ENCODE measurements around the gene CERKL. TPM values are rescaled to one million over a fixed set of nuclear protein-coding genes. Genes with fewer than 3 reads are reported as not detected.

CERKL gene
- total RNA-seq, 2 experiments from 2014 or later, result not detected

GRCh38 chr2:181585732-181586131, 71.2 kb downstream of the CERKL start:
- Histone ChIP-seq H4K20me1 (ENCODE audit: insufficient read depth, low read length) (no peaks in the 10 kb centered on the region), H2AFZ (ENCODE audit: low read length) (no peak overlapping the region; the same call in 1 of the 2 replicates), H3K9me3 (ENCODE audit: low read length) (no peaks in the 10 kb centered on the region), H3K4me2 (ENCODE audit: low read length) (peak overlapping the region; percentile 61), H3K36me3 (ENCODE audit: insufficient read depth, low read length) (no peaks in the 10 kb centered on the region), H3K4me1 (ENCODE audit: insufficient read depth, low read length, poor library complexity, severe bottlenecking) (peaks cover 18% of the 10 kb centered on the region), H3K27ac (ENCODE audit: low read depth, low read length, poor library complexity, severe bottlenecking) (no peak overlapping the region), H3K4me3 (ENCODE audit: low read depth, low read length, poor library complexity, severe bottlenecking) (no peak overlapping the region), H3K9me2 (ENCODE audit: insufficient read depth, low read length) (no peaks in the 10 kb centered on the region), H3K79me2 (ENCODE audit: insufficient read depth, low read depth, low read length) (no peaks in the 10 kb centered on the region)
- TF ChIP-seq EZH2phosphoT487 (IDR thresholded peaks at IDR 0.05; ENCODE audit: borderline replicate concordance, low read depth, low read length), result no peak
- TF ChIP-seq CTCF (conservative IDR thresholded peaks at IDR 0.05; ENCODE audit: low read length), result no peak
- peak; percentile 2 for DNase-seq (ENCODE audit: low spot score)
- ChIA-PET CTCF (ENCODE audit: unreplicated experiment) (interaction anchor here (1.9 kb wide), 1 partner anchor 73 kb away, joined by 4 read pairs; no protein-coding TSS in a partner anchor), POLR2A (interaction anchor here (0.7 to 2.5 kb wide), 3 partner anchors 16 to 22 kb away, joined by 3 to 8 read pairs (median 4); no protein-coding TSS in a partner anchor)
- intact Hi-C loops (cut with micrococcal nuclease; ENCODE audit: unreplicated experiment), result no loop called here
- BruUV-seq (replicated peaks), result no TSS peak

- no peak overlapping the region for H2AFZ ChIP-seq (ENCODE audit: low read length)
- no peaks in the 10 kb centered on the region for H3K9me3 ChIP-seq (ENCODE audit: low read length)
- TF ChIP-seq EZH2phosphoT487 (IDR thresholded peaks at IDR 0.05; ENCODE audit: borderline replicate concordance, low read depth, low read length), result no peak
- peak; percentile 39 for TF ChIP-seq CTCF (conservative IDR thresholded peaks at IDR 0.05; ENCODE audit: low read length)
- CTCF ChIA-PET (ENCODE audit: unreplicated experiment), result no interaction called here
- no peaks in the 10 kb centered on the region for H4K20me1 ChIP-seq (ENCODE audit: insufficient read depth, low read length)
- H3K4me3 ChIP-seq (ENCODE audit: low read depth, low read length, poor library complexity, severe bottlenecking), result no peak overlapping the region
- peaks cover 11% of the 10 kb centered on the region for H3K4me1 ChIP-seq (ENCODE audit: insufficient read depth, low read length, poor library complexity, severe bottlenecking)
- no peaks in the 10 kb centered on the region for H3K79me2 ChIP-seq (ENCODE audit: insufficient read depth, low read depth, low read length)
- POLR2A ChIA-PET, result no interaction called here
- no peak overlapping the region for H3K27ac ChIP-seq (ENCODE audit: low read depth, low read length, poor library complexity, severe bottlenecking)
- DNase-seq (ENCODE audit: low spot score), result no peak
- no peaks in the 10 kb centered on the region for H3K9me2 ChIP-seq (ENCODE audit: insufficient read depth, low read length)
- no peaks in the 10 kb centered on the region for H3K36me3 ChIP-seq (ENCODE audit: insufficient read depth, low read length)
- BruUV-seq (replicated peaks), result no TSS peak
- intact Hi-C loops (cut with micrococcal nuclease; ENCODE audit: unreplicated experiment), result no loop called here
- no peak overlapping the region for H3K4me2 ChIP-seq (ENCODE audit: low read length)
Measured at GRCh38 chr2:181581534-181581933, 75.4 kb downstream of the CERKL start.

GRCh38 chr2:181578829-181579228, 78.1 kb downstream of the CERKL start:
- no peaks in the 10 kb centered on the region for H4K20me1 ChIP-seq (ENCODE audit: insufficient read depth, low read length)
- CTCF ChIA-PET (ENCODE audit: unreplicated experiment), result no interaction called here
- BruUV-seq (replicated peaks), result no TSS peak
- no peaks in the 10 kb centered on the region for H3K79me2 ChIP-seq (ENCODE audit: insufficient read depth, low read depth, low read length)
- no peak overlapping the region for H3K4me3 ChIP-seq (ENCODE audit: low read depth, low read length, poor library complexity, severe bottlenecking)
- intact Hi-C loops (cut with micrococcal nuclease; ENCODE audit: unreplicated experiment), result no loop called here
- H3K4me1 ChIP-seq (ENCODE audit: insufficient read depth, low read length, poor library complexity, severe bottlenecking), result no peaks in the 10 kb centered on the region
- no peaks in the 10 kb centered on the region for H3K9me2 ChIP-seq (ENCODE audit: insufficient read depth, low read length)
- no peak overlapping the region for H3K4me2 ChIP-seq (ENCODE audit: low read length)
- no peaks in the 10 kb centered on the region for H3K36me3 ChIP-seq (ENCODE audit: insufficient read depth, low read length)
- no peak for TF ChIP-seq EZH2phosphoT487 (IDR thresholded peaks at IDR 0.05; ENCODE audit: borderline replicate concordance, low read depth, low read length)
- TF ChIP-seq CTCF (conservative IDR thresholded peaks at IDR 0.05; ENCODE audit: low read length), result no peak
- H2AFZ ChIP-seq (ENCODE audit: low read length), result no peak overlapping the region
- DNase-seq (ENCODE audit: low spot score), result no peak
- no peak overlapping the region for H3K27ac ChIP-seq (ENCODE audit: low read depth, low read length, poor library complexity, severe bottlenecking)
- no peaks in the 10 kb centered on the region for H3K9me3 ChIP-seq (ENCODE audit: low read length)
- POLR2A ChIA-PET, result no interaction called here
